GM06990 (cell line): ENCODE measurements around the gene HOMEZ.
"Not testable (repeated sequence)": the region's sequence is repeated elsewhere in the genome, so short reads cannot be mapped to it uniquely, and the experiment has no call there.

Source experiments
- DNase-seq: peaks from one replicate; pipeline ENCODE4 v3.0.0-alpha.2; 2011; ENCODE audit not compliant: insufficient read length; ENCODE audit errors: extremely low read depth
- H3K27me3 ChIP-seq: replicated peaks from 2 replicates; pipeline ENCODE4 v1.6.0; 2011; ENCODE audit warnings: low read length; ENCODE audit not compliant: control insufficient read depth, insufficient read depth
- H3K36me3 ChIP-seq: 2 replicates; pipeline ENCODE4 v1.5.1; 2011; ENCODE audit warnings: low read length; ENCODE audit not compliant: control insufficient read depth, insufficient read depth
- H3K4me3 ChIP-seq: replicated peaks from 2 replicates; pipeline ENCODE4 v1.5.1; 2011; ENCODE audit warnings: low read depth, mild to moderate bottlenecking, control low read depth, low read length
- TF ChIP-seq, protein P1 (sequence below): IDR thresholded peaks from 2 replicates; pipeline ENCODE4 v1.5.1; 2011; ENCODE audit warnings: low read length, control low read depth, mild to moderate bottlenecking, inconsistent platforms; ENCODE audit not compliant: insufficient read depth, poor library complexity, severe bottlenecking

Gene HOMEZ

DNA sequence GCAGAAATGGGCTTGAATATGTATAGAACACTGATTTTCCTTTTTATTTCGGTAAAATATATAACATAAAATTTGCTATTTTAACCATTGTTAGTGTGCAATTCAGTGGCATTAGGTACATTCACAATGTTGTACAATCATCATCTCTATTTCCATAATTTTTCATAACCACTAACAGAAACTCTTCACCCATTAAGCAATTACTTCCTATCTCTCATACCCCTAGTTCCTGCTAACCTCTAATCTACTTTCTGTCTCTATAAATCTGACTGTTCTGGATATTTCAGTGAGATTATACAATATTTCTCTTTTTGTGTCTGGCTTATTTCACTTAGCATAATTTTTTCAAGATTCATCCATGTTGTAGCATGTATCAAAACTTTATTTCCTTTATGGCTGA lies 57.1 kb downstream of the HOMEZ start:
- H3K27me3 ChIP-seq, result no peaks in the 10 kb centered on the region
- no peak for DNase-seq
- H3K36me3 ChIP-seq, result no peaks in the 10 kb centered on the region
- H3K4me3 ChIP-seq, result no peak overlapping the region
- TF ChIP-seq, protein P1, sequence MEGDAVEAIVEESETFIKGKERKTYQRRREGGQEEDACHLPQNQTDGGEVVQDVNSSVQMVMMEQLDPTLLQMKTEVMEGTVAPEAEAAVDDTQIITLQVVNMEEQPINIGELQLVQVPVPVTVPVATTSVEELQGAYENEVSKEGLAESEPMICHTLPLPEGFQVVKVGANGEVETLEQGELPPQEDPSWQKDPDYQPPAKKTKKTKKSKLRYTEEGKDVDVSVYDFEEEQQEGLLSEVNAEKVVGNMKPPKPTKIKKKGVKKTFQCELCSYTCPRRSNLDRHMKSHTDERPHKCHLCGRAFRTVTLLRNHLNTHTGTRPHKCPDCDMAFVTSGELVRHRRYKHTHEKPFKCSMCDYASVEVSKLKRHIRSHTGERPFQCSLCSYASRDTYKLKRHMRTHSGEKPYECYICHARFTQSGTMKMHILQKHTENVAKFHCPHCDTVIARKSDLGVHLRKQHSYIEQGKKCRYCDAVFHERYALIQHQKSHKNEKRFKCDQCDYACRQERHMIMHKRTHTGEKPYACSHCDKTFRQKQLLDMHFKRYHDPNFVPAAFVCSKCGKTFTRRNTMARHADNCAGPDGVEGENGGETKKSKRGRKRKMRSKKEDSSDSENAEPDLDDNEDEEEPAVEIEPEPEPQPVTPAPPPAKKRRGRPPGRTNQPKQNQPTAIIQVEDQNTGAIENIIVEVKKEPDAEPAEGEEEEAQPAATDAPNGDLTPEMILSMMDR, result no peak

DNA sequence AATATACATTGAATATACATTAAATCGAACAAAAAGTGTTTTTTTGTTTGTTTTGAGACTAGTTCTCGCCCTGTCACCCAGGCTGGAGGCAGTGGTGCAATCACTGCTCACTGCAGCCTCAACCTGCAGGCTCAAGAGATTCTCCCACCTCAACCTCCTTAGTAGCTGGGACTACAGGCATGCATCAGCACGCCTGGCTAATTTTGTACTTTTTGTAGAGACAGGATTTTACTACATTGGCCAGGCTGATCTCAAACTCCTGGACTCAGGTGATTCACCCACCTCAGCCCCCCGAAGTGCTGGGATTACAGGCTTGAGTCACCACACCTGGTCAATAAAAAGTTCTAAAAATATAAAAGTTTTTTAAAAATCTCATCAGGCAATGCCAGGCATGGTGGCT lies 58.4 kb downstream of the HOMEZ start:
- Histone ChIP-seq H3K27me3 (no peaks in the 10 kb centered on the region), H3K36me3 (no peaks in the 10 kb centered on the region), H3K4me3 (no peak overlapping the region)
- no peak for DNase-seq
- TF ChIP-seq, protein P1, result no peak

DNA sequence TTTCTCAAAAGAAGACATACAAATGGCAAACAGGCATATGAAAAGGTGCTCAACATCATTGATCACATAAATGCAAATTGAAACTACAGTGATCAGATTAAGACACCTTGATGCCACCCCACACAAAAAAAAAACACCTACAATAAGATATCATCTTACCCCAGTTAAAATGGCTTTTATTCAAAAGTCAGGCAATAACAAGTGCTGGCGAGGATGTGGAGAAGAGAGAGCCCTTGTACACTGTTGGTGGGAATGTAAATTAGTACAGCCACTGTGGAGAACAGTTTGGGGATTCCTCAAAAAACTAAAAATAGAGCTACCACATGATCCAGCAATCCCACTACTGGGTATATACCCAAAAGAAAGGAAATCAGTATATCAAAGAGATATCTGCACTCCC lies 61.0 kb downstream of the HOMEZ start:
- not testable (repeated sequence) for H3K27me3 ChIP-seq, DNase-seq

More for the DNA sequence above, 61.0 kb downstream of the HOMEZ start:
- H3K36me3 ChIP-seq, H3K4me3 ChIP-seq: not testable (repeated sequence)
